Measurements from ENCODE around the gene ZNF438. TPM values are rescaled to one million over a fixed set of nuclear protein-coding genes. Genes with fewer than 3 reads are reported as not detected.

ZNF438 gene
- total and polyA plus RNA-seq, 2 of the 4 experiments (the other 2 are of a cell fraction) = 1.8 to 2.9 TPM

- dilution Hi-C loops (cut with HindIII; ENCODE audit: low sequenced_read_pairs, unreplicated experiment) (no loop called here), in situ Hi-C loops (cut with MboI; ENCODE audit: low sequenced_read_pairs) (no loop called here), intact Hi-C loops (cut with micrococcal nuclease) (no loop called here)
- Histone ChIP-seq H3K9ac (ENCODE audit: low read depth, low read length) (no peak overlapping the region), H3K4me3 (ENCODE audit: insufficient read depth, low read depth, low read length) (no peak overlapping the region), H2BK20ac (ENCODE audit: low read depth, low read length) (no peak overlapping the region), H4K91ac (ENCODE audit: insufficient read depth, low read depth, low read length) (no peak overlapping the region), H4K5ac (ENCODE audit: low read depth, low read length) (no peak overlapping the region), H3K36me3 (ENCODE audit: control insufficient read depth, insufficient read depth, low read length) (no peaks in the 10 kb centered on the region), H3K4ac (ENCODE audit: low read depth, low read length) (no peak overlapping the region), H3K79me1 (ENCODE audit: low read depth in 1 of 2, low read length in 2 of 2) (no peaks in the 10 kb centered on the region), H2AFZ (replicated peaks; ENCODE audit: low read length, poor library complexity) (no peak overlapping the region), H4K20me1 (ENCODE audit: insufficient read depth, low read length) (no peaks in the 10 kb centered on the region), H3K9me1 (ENCODE audit: insufficient read depth, low read length) (no peaks in the 10 kb centered on the region; the same call in 1 of the 2 replicates), H2BK5ac (ENCODE audit: low read depth, low read length, poor library complexity, severe bottlenecking) (no peak overlapping the region), H3K4me1 (ENCODE audit: control insufficient read depth, insufficient read depth, low read length) (peaks cover 1% of the 10 kb centered on the region; the same call in 1 of the 2 replicates), H3K18ac (ENCODE audit: low read depth, low read length) (no peak overlapping the region), H2BK15ac (ENCODE audit: low read depth, low read length) (no peak overlapping the region), H3K23ac (ENCODE audit: low read depth, low read length) (no peak overlapping the region), H4K8ac (ENCODE audit: low read depth in 2 of 2, low read length in 2 of 2) (no peak overlapping the region), H2BK120ac (ENCODE audit: low read depth, low read length) (no peak overlapping the region), H3K56ac (ENCODE audit: extremely low read depth, insufficient read depth, low read length) (no peak overlapping the region), H3K4me2 (ENCODE audit: low read depth, low read length) (no peak overlapping the region), H2AK5ac (ENCODE audit: low read depth, low read length) (no peak overlapping the region), H3K27me3 (ENCODE audit: control insufficient read depth, insufficient read depth, low read length) (no peaks in the 10 kb centered on the region), H3K9me3 (ENCODE audit: control insufficient read depth, insufficient read depth, low read length) (no peaks in the 10 kb centered on the region), H2AK9ac (replicated peaks; ENCODE audit: low read depth, low read length, poor library complexity) (no peak overlapping the region), H3K14ac (replicated peaks; ENCODE audit: low read depth, low read length) (no peak overlapping the region), H3K27ac (ENCODE audit: insufficient read depth, low read length) (no peak overlapping the region)
- WGBS, 2 experiments (ENCODE audit: extremely low coverage in 2 of 2, insufficient read length in 1 of 2) = no CpG with 5 or more reads among the region's 2 CpGs
- ATAC-seq (ENCODE audit: low read depth) (no peak), DNase-seq (no peak)
- no TSS peak for BruUV-seq (replicated peaks)
- ChIA-PET POLR2A (ENCODE audit: unreplicated experiment) (no interaction called here), CTCF (no interaction called here)
- TF ChIP-seq RFX5 (IDR thresholded peaks at IDR 0.05; ENCODE audit: low read depth, low read length) (no peak), SMC3 (IDR thresholded peaks at IDR 0.05; ENCODE audit: low read depth, low read length) (no peak), POLR2A (IDR thresholded peaks at IDR 0.05; ENCODE audit: low read depth, low read length) (no peak), CHD1 (IDR thresholded peaks at IDR 0.05; ENCODE audit: low read depth, low read length) (no peak), MAFK (IDR thresholded peaks at IDR 0.05; ENCODE audit: low read depth, low read length) (no peak), RCOR1 (IDR thresholded peaks at IDR 0.05; ENCODE audit: insufficient replicate concordance, low read length) (no peak), RAD21 (IDR thresholded peaks at IDR 0.05; ENCODE audit: low read length) (no peak), BHLHE40 (IDR thresholded peaks at IDR 0.05; ENCODE audit: low read depth, low read length) (no peak), MXI1 (IDR thresholded peaks at IDR 0.05; ENCODE audit: borderline replicate concordance, low read depth, low read length) (no peak), CEBPB (IDR thresholded peaks at IDR 0.05; ENCODE audit: low read depth, low read length) (no peak), USF2 (IDR thresholded peaks at IDR 0.05; ENCODE audit: low read depth, low read length) (no peak), FOS (IDR thresholded peaks at IDR 0.05; ENCODE audit: low read depth, low read length) (no peak), NFE2L2 (IDR thresholded peaks at IDR 0.05; ENCODE audit: low read depth, low read length) (no peak), CTCF (conservative IDR thresholded peaks at IDR 0.05; ENCODE audit: low read depth, low read length) (no peak), MAZ (IDR thresholded peaks at IDR 0.05; ENCODE audit: borderline replicate concordance, low read depth, low read length) (no peak), ELK1 (IDR thresholded peaks at IDR 0.05; ENCODE audit: borderline replicate concordance, low read depth, low read length) (no peak)
These were observed 11.0 kb upstream of the ZNF438 start for GRCh38 chr10:31042670-31043069.
